Measurements from ENCODE around the gene SATB1. TPM values are rescaled to one million over a fixed set of nuclear protein-coding genes. Genes with fewer than 3 reads are reported as not detected.
"Not testable (repeated sequence)": the region's sequence is repeated elsewhere in the genome, so short reads cannot be mapped to it uniquely, and the experiment has no call there.

SATB1 gene
- total RNA-seq, 1 donor from 2014 or later: 39.9 TPM

DNA sequence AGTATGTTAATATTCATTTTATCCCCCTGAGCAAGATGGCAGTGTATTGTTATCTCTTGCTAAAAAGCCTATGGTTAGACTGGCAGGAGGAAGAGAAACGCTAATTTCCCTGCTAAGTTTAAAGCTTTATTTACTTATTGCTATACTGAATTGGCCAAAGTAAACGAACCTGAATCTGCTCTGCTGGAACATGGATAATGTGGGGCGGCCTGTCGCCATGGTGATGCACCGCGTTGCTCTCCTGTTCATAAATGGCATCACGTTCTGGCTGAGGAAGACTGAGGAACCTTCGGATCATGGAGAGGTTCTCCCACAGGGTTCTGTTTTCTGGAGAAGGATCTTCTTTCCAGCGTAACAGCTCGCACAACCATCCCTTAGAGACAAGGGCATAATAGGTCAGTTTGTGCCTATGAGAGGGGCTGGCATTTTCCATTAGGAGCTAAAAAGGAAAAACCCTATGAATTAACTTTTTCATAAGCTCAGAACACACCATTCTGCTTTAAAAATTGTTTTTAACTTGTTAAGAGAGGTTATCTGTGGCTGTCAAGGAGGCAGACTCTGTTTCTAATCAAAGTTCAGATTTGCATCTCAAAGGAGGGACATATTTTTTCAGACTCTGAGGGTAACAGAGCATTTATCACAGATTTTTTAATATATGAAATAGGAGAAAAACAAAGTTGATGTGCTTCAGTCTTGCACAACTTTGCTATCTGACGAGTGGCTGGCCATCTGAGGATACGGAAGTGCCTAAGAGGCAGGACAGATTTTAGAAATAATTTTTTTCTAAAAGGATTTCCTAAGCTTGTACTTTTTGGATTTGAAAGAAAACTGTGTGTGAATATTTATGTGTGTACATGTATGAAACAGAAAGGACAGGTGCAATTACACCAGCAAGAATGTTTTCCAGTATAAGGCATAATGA lies 73.1 kb downstream of the SATB1 start:
- DNase-seq (ENCODE audit: low spot score): no peak

GRCh38 chr3:18351069-18351628 lies 74.0 kb downstream of the SATB1 start:
- no peak for DNase-seq (ENCODE audit: low spot score)

DNA sequence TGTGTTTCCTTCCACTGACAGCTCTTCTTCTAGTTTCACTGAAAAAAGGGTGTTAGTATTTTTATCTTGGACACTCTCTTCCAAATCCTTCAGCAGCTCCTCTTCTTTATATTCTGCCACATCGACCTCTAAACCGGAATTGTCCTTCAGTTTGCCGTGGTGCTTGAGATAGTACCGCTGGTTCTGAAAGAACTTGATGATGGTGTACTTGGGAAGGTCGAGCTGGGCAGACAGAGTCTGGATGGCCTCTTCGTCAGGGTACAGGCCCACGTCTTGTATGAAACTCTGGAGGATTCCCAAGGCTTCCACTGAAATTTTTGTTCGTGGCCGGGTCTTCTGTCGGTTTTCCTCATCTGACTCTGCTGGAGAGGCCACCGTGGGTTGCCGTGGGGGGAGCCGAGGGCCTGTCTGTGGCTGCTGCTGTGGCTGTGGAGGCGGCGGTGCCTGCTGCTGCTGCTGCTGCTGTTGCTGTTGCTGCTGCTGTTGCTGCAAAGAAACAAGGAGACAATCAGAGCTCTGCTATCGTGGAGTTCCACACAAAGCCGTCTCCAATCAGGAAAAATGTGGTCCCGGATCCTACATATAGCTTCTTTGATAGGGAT lies 75.8 kb downstream of the SATB1 start:
- DNase-seq (ENCODE audit: low spot score): no peak

GRCh38 chr3:18346097-18346496 lies 79.0 kb downstream of the SATB1 start:
- DNase-seq (ENCODE audit: low spot score): no peak

GRCh38 chr3:18345015-18345367 lies 80.1 kb downstream of the SATB1 start:
- DNase-seq (ENCODE audit: low spot score): no peak

DNA sequence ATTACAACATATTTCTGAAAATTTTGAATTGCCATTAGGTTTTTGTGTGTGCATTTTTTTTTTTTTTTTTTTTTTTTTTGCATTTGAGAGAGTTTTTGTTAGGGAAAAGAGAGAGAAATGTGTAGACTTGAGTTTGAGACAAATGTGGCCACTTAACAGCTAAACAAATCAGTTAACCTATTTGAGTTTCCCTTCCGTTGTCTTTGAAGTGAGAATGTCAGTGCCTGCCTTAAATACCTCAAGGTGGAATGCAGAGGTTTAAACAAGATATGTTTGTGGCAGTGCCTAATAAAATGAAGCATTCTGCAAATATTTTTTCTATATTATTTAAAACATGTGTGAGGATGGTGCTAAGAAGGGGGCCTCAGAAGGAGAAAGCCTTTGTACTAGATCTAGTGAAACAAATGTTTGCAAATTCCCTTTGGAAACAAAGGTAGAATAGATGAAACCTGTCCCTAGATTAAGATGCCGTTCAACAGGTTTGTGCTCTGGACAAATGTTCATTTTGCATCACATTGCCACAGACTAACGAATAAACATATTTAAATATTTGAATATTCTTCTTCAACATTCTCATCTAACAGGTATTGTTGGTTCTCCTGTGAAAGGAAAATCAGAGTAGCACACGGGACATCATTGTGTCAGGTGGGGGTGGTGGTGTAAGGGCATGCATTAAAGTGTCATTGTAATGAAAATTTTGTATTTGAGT lies 80.7 kb downstream of the SATB1 start:
- no peak for DNase-seq (ENCODE audit: low spot score)

- no peak for DNase-seq (ENCODE audit: low spot score)
Observed at GRCh38 chr3:18343809-18344208, 81.3 kb downstream of the SATB1 start.

- no peak for DNase-seq (ENCODE audit: low spot score)
Observed at GRCh38 chr3:18338827-18339514, 86.2 kb downstream of the SATB1 start.

- no peak for DNase-seq (ENCODE audit: low spot score)
Observed at GRCh38 chr3:18337231-18337630, 87.9 kb downstream of the SATB1 start.

- no peak for DNase-seq (ENCODE audit: low spot score)
Observed at GRCh38 chr3:18334837-18335601, 90.1 kb downstream of the SATB1 start.

DNA sequence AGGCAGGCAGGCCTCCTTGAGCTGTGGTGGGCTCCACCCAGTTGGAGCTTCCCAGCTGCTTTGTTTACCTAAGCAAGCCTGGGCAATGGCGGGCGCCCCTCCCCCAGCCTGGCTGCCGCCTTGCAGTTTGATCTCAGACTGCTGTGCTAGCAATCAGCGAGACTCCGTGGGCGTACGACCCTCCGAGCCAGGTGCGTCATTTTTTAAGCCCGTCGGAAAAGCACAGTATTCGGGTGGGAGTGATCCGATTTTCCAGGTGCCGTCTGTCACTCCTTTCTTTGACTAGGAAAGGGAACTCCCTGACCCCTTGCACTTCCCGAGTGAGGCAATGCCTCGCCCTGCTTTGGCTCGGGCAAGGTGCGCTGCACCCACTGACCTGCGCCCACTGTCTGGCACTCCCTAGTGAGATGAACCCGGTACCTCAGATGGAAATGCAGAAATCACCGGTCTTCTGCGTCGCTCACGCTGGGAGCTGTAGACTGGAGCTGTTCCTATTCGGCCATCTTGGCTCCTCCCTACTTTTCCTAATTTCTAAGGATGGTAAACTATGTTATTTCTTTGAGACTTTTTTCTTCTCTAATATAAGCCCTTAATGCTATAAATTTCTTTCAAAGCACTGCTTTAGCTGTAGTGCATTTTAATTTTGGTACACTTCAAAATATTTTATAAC lies 94.2 kb downstream of the SATB1 start:
- not testable (repeated sequence) for DNase-seq (ENCODE audit: low spot score)

DNA sequence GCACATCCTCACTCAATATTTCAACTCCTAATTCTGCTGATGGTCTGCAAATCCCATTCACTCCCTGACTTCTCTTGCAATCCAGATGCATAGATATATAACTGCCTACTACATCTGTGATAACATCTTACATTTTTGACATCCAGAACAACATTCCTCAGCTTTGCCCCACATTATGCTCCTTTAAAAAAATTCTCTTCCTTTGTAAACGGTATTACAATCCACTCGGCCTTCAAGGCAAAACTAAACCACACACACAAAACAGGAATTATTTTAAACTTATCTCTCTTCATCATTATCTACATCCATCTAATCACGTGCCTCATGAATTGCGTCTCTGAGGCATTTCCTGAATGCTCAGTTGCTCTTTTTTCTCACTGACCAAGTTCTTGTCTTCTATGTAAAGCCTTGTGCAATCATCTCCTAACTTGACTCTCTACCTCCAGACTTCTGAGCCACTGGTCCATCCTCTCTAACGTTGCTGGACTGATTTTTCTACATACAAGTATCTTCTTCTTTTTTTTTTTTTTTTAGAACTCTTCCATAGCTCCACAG lies 117.0 kb downstream of the SATB1 start:
- no peak for DNase-seq (ENCODE audit: low spot score)

- no peak for DNase-seq (ENCODE audit: low spot score)
Observed at GRCh38 chr3:18307529-18307928, 117.6 kb downstream of the SATB1 start.

DNA sequence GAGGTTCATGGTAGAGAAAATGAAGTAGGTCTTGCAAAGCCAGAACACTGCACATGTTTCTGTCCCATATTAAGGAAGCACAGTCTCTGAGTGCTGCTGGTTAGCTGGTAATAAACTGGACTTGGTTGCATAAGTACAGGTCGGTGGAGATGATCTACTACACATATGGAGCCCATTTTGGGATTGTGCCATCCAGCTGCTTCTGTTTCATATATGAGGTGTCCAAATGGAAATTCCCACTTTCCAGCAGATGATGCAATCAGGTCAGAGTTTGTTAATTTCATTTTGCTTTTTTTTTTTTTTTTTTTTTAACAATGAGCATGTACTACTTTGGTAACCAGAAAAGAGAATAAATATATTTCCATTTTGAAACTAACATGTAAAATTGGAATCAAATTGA lies 122.6 kb downstream of the SATB1 start:
- no peak for DNase-seq (ENCODE audit: low spot score)

GRCh38 chr3:18301781-18302180 lies 123.4 kb downstream of the SATB1 start:
- no peak for DNase-seq (ENCODE audit: low spot score)

GRCh38 chr3:18300916-18301315 lies 124.2 kb downstream of the SATB1 start:
- DNase-seq (ENCODE audit: low spot score): no peak

DNA sequence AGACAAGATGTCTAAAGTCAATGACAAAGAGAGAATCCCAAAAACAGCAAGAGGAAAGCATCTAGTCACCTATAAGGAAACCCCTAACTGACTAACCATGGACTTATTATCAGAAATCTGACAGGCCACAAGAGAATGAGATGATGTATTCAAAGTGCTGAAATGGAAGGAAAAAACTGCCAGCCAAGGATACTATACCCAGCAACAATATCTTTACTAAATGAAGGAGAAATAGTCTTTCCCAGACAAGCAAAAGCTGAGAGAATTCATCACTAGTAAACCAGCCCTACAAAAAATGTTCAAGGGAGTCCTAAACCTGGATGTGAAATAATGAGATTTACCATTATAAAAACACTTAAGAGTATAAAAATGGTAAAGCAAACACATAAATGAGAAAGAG lies 128.0 kb downstream of the SATB1 start:
- no peak for DNase-seq (ENCODE audit: low spot score)
